Esophagus (tissue), 2 donors: ENCODE data around the gene BNIP5. TPM values are rescaled to one million over a fixed set of nuclear protein-coding genes. Genes with fewer than 3 reads are reported as not detected.

Source experiments
- H3K27ac ChIP-seq, 2 donors: one replicate each; pipeline ENCODE4 v1.5.1; 2013; ENCODE audit warnings: low read depth in 2 of 2, mild to moderate bottlenecking in 2 of 2, inconsistent platforms in 1 of 2, low read length in 1 of 2, moderate library complexity in 1 of 2
- H3K27me3 ChIP-seq, 2 donors: one replicate each; pipeline ENCODE4 v1.6.1; 2013; ENCODE audit warnings: low read length in 2 of 2, control low read depth in 1 of 2, mild to moderate bottlenecking in 1 of 2; ENCODE audit not compliant: insufficient read depth in 2 of 2, control insufficient read depth in 1 of 2
- H3K36me3 ChIP-seq, 2 donors: one replicate each; pipeline ENCODE4 v1.6.1; 2013; ENCODE audit warnings: low read length in 1 of 2; ENCODE audit not compliant: control insufficient read depth in 2 of 2, insufficient read depth in 2 of 2
- H3K4me1 ChIP-seq, 2 donors: one replicate each; pipeline ENCODE4 v1.6.1; 2013; ENCODE audit warnings: low read length in 1 of 2; ENCODE audit not compliant: control insufficient read depth in 2 of 2, insufficient read depth in 2 of 2
- H3K4me3 ChIP-seq, 2 donors: one replicate each; pipeline ENCODE4 v1.5.1; 2013; ENCODE audit warnings: low read length in 2 of 2, mild to moderate bottlenecking in 2 of 2, low read depth in 1 of 2, moderate library complexity in 1 of 2
- H3K9me3 ChIP-seq, 2 donors: one replicate each; pipeline ENCODE4 v1.6.1; 2013; ENCODE audit warnings: mild to moderate bottlenecking in 2 of 2, low read depth in 1 of 2, low read length in 1 of 2, moderate library complexity in 1 of 2; ENCODE audit not compliant: control insufficient read depth in 2 of 2, insufficient read depth in 1 of 2
- WGBS, 2 donors: extraction: QIAGEN DNeasy Blood & Tissue Kit; methylation state at CpG; one replicate each; pipeline ENCODE4 v1.1.7; 2013; 5-methylcytosine and 5-hydroxymethylcytosine counted together
- polyA plus RNA-seq, 2 donors: library from polyadenylated mRNA; stranded (reverse); fragments of 200-250 nt; gene quantifications; one replicate each; pipeline ENCODE4 v1.2.3, GENCODE V29; 2013
- donor health status: healthy with polysubstance abuse.
- donor health status: Bipolar disorder and iron deficiency.

Gene BNIP5
- polyA plus RNA-seq, 2 donors = not detected

DNA sequence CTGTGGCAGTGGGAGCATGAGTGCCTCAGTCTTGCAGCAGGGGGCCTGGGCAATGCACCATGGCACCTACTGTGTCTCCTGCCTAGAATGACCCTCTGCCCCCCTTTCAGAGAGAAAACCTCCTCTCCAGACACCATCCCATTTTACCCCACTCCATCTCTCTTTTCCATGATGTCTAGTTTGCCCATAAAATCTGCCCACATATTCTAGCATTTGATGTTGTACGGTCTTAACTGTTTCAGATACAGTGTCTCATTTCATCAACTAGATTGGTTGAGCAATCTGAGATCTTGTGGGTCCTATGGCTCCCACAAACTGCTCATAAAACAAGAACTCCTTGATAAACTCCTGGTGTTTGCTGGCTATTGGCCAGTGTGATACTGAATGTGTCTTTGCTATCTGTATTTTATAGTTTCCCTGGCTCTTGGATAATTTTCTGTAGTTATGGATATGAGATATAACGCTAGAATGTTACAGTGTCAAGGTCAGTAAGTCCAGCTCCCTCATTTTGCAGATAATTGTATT, 58.7 kb downstream of the BNIP5 start:
- Histone ChIP-seq H3K27me3 (no peaks in the 10 kb centered on the region), H3K4me3 (no peak overlapping the region), H3K27ac (no peak overlapping the region), H3K36me3 (no peaks in the 10 kb centered on the region), H3K4me1 (peaks cover 0 to 5% of the 10 kb centered on the region in 2 donors), H3K9me3 (no peaks in the 10 kb centered on the region)
- WGBS, 2 donors = 73 to 89% methylated on average over 2 of the region's 2 CpGs

DNA sequence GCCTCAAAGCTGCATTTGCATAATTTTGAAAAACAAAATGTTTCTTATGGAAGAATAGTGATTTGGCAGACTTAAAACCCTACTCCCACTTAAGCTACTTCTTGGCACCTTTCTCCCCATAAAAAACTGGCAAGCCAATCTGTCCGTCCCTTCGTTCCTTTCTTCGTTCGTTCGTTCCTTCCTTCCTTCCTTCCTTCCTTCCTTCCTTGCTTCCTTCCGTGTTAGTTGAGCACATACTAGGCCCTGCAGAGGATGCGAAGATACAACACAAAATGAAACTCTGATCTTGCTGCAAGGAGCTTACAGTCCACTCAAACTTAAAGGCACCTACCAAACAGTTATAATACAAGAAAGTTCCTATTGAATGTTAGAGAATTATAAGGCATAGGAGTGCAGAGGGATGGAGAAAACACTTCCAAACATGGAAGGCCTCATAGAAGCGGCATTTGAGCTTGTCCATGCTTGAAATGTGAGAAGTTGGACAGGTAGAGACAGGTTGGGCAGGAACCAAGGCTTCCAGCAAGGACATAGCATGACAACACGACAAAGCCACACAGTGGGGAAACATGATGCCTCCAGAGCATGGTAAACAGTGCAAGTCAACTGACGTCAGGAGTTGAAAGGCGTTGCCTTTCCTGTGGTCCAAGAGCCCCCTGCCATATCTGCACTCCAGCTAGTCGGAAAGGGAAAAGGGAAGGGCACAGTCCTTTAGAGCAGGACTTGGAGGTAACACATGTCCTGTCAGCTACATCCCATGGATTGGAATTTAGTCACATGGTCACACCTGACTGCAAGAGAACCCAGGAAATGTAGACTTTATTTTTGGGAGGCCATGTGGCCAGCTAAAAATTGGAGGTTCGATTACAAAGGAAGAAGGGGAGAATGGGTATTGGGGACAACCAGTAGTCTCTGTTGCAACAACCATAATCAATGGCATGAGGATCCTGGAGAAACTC, 59.8 kb downstream of the BNIP5 start:
- Histone ChIP-seq H3K4me1 (peaks cover 0 to 5% of the 10 kb centered on the region in 2 donors), H3K9me3 (no peaks in the 10 kb centered on the region), H3K27me3 (no peaks in the 10 kb centered on the region), H3K36me3 (no peaks in the 10 kb centered on the region), H3K4me3 (no peak overlapping the region), H3K27ac (no peak overlapping the region)
- 73 to 86% methylated on average over 13 of the region's 13 CpGs for WGBS, 2 donors

DNA sequence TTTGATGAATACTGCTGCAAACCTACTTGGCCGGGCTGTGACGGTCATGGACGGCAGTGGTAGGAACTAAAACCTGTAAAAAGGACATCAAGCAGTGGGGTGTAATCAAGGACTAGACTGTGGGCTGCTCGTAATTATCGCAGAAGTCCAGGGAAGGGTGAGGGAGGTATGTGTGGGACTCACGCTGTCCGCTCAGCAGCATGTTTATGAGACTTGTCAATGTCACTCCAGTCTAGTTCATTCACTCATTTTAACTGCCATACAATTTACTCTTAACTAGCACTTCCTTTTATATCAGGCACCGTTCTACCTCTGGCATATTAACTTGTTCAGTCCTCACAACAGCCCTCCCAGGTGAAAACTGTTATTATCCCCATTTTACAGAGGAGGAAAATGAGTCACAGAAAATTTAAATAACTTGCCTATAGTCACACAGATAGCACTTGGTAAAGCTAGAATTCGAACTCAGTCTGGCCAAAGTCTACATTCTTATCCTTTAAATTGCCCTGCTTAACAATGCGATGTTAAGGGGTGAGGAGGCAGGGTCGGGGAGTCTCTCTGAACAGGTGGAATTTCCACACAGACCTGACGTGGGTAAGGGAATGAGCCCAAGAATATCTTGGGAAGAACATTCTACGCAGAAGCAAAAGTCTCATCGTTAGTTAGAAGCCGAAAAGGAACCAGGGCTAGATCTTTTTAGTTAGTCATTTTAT, 62.7 kb downstream of the BNIP5 start:
- Histone ChIP-seq H3K4me1 (peaks cover 4 to 8% of the 10 kb centered on the region in 2 donors), H3K36me3 (no peaks in the 10 kb centered on the region), H3K4me3 (no peak overlapping the region), H3K9me3 (no peaks in the 10 kb centered on the region), H3K27ac (no peak overlapping the region), H3K27me3 (no peaks in the 10 kb centered on the region)
- 80 to 85% methylated on average over 15 of the region's 15 CpGs for WGBS, 2 donors

DNA sequence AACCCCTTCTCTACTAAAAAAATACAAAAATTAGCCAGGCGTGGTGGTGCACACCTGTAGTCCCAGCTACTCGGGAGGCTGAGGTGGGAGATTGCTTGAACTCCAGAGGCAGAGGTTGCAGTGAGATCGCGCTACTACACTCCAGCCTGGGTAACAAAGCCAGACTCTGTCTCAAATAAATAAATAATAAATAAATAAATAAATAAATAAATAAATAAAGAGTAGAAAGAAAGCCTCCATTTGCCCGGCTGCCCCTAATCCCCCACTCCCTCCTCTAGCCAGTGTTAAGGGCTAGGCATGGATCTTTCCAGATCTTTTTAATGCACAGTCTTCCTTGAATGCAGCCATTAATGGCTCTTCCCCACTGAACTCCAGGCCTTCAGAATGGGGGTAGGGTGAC, 63.6 kb downstream of the BNIP5 start:
- Histone ChIP-seq H3K36me3 (no peaks in the 10 kb centered on the region), H3K4me1 (peaks cover 4 to 15% of the 10 kb centered on the region in 2 donors), H3K27ac (no peak overlapping the region), H3K27me3 (no peaks in the 10 kb centered on the region), H3K4me3 (no peak overlapping the region), H3K9me3 (no peaks in the 10 kb centered on the region)
- WGBS, 2 donors = 94 to 95% methylated on average over 5 of the region's 5 CpGs

DNA sequence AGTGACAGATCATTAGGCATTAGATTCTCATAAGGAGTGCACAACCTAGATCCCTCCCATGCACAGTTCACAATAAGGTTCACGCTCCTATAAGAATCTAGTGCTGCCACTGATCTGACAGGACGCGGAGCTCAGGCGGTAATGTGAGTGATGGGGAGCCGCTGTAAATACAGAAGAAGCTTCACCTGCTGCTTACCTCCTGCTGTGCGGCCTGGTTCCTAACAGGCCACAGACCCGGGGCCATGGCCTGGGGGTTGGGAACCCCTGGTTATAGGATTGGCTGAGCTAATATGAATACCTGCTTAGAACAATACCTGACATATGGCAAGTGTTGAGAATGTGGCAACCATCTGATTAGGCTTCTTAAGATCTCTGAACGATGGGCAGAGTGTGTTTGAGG, 64.5 kb downstream of the BNIP5 start:
- no peaks in the 10 kb centered on the region for H3K27me3 ChIP-seq
- H3K27ac ChIP-seq = no peak overlapping the region
- H3K4me3 ChIP-seq = no peak overlapping the region
- H3K36me3 ChIP-seq = no peaks in the 10 kb centered on the region
- H3K4me1 ChIP-seq = peaks cover 4 to 15% of the 10 kb centered on the region in 2 donors
- peaks cover 0 to 2% of the 10 kb centered on the region in 2 donors for H3K9me3 ChIP-seq
- 83 to 86% methylated on average over 8 of the region's 8 CpGs for WGBS, 2 donors

DNA sequence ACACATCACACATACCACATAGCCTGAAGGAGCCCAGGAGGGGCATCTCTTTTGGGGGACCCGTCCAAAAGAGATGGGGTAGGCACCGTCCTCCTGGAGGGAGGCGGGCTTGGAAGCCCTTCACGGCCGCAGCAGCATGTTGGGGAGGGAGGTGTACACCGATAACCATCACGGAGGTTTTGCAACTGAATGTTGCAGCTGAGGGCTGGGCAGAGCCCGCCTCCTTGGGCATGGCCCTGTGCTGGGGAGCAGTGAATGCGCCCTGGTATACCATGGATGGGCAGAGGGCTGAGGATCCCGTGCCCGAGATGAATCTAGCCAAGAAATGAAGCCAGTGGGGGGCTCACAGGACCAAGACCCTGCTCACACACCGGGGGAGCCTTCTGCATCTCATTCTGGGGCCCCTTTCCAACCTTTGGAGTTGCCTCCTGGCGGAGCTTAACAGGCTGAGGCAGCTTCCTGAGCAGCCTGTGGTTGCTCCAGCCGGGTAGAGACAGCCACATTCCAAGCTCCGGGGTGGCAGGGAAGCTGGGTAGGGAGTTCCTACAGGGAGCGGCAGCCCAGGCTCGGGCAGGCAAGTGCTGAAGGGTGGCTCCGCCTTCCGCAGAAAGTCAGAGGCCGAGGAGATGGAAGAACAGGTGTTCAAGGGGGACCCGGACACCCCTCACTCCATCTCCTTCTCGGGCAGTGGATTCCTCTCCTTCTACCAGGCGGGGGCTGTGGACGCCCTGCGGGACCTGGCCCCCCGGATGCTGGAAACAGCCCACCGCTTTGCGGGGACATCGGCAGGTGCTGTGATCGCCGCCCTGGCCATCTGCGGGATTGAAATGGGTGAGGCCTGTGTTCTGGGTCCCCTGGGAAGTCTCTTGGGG, 66.6 kb downstream of the BNIP5 start, which contains the start of gene PNPLA1:
Gene PNPLA1 (plus strand): TSS at position 227 of the 872 bp plus-strand sequence. CDS start 400 bp downstream, at position 627.
- Histone ChIP-seq H3K27me3 (no peaks in the 10 kb centered on the region), H3K36me3 (no peaks in the 10 kb centered on the region), H3K9me3 (peaks cover 0 to 2% of the 10 kb centered on the region in 2 donors), H3K4me3 (no peak within 1 kb of the TSS), H3K27ac (peak within 1 kb of the TSS in 1 of 2 donors; percentile 5), H3K4me1 (peaks cover 4 to 13% of the 10 kb centered on the region in 2 donors)
- WGBS, 2 donors = 58 to 68% methylated on average over 32 of the region's 32 CpGs

DNA sequence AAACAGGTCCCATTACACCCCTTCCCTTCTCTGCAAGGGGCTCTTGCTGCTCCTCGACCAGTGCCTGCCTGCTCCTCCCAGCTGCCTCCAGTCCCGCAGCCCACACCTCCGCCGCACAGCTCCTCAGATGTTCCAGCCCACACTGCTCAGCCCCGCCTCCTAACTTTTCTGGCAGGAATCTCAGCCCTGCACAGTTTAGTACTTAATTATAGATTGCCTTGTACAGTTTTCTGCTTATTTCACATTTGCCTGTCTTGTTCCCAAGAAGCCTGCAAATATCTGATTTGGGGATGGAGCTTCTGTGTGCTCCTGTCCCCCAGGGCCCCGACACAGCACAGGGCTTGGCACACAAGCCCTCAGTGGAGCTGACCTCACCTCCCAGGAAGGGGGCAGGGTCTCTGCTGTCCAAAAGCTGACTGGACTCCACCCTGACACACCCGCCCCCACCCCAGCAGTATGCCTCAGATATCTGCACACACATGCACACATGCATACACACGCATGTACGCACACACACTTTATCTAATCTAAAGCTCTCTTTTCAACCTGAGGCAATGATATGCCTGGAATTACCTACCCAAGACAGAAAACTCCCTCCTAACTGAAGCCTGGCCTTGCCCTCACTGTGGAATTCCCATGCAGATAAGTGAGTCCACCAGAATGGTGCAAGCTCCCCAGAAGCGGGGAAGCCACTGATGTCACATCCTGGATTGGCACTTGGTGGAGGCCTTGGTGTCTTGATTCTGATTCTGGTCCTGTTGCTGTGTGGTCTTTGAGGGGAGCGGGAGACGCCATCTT, 68.0 kb downstream of the BNIP5 start:
- Histone ChIP-seq H3K9me3 (peaks cover 0 to 2% of the 10 kb centered on the region in 2 donors), H3K4me3 (no peak overlapping the region), H3K27me3 (no peaks in the 10 kb centered on the region), H3K27ac (no peak overlapping the region), H3K4me1 (peaks cover 4 to 13% of the 10 kb centered on the region in 2 donors), H3K36me3 (no peaks in the 10 kb centered on the region)
- WGBS, 2 donors = 47 to 52% methylated on average over 12 of the region's 12 CpGs

DNA sequence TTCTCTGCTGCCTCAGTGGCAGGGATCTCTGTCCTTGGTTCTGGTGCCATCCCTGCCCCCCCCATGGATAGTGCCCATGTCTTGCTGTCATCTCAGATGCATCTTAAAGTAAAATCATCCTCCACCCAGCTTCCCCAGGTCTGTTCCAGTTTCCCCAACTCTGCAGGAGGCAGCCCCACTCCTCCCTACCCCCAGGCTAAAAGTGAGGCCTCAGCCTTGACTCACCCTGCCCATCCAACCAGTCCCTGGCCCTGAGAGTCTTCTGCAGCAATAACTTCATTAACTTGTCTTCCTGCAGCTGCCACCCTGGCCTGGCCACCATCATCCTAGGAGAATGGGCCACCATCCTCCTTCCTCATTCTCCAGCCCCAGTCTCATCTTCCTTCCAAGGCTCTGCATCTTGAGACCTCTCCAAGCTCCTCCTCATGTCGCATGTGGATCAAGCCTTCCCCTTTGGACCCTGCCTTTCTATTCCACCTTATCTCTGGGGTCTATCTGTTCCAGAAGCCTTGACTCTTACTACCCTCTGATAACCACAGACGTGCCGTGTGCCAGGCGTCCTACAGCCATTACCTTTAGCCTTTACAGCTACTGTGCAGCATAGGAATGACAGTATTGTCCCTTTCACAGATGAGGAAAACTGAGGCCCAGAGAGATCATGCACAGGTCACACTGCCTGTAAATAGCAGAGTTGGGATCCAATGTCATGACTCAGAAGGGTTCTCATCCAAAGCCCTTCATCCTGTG, 68.8 kb downstream of the BNIP5 start:
- H3K4me3 ChIP-seq = no peak overlapping the region
- H3K36me3 ChIP-seq = no peaks in the 10 kb centered on the region
- WGBS, 2 donors = 84 to 91% methylated on average over 4 of the region's 4 CpGs
- no peaks in the 10 kb centered on the region for H3K27me3 ChIP-seq
- H3K9me3 ChIP-seq = peaks cover 0 to 2% of the 10 kb centered on the region in 2 donors
- peaks cover 4 to 13% of the 10 kb centered on the region in 2 donors for H3K4me1 ChIP-seq
- no peak overlapping the region for H3K27ac ChIP-seq
